ENCODE results near the gene TEX51.

Gene TEX51

DNA sequence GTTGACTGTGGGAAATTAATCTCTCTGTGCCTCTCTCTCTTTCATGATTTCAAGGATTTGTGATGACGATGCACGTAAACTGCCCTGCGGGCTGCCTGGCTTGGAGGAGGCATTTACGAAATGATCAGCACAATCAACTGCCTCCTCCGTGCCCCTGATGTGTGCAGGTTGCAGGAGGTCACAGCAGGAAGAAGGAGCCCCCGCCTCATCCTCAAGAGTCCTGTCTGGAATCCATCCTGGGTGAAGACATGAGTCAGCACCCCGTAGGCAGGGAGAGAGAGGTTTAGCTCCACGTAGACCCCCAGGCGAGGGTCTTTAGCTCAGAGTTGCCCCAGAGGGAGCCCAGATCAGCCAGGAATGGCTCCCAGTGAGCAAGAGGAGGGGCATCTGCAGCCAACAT is 17.1 kb upstream of the TEX51 start:
- no peak overlapping the region for H2AFZ ChIP-seq (ENCODE audit: low read depth, low read length, severe bottlenecking)
- no peaks in the 10 kb centered on the region for H3K27me3 ChIP-seq (ENCODE audit: low read length)
- no peaks in the 10 kb centered on the region for H3K9me2 ChIP-seq (replicated peaks; ENCODE audit: insufficient read depth, low read length)
- H3K4me3 ChIP-seq (ENCODE audit: insufficient read depth, low read length, poor library complexity, severe bottlenecking), result no peak overlapping the region
- no peaks in the 10 kb centered on the region for H4K20me1 ChIP-seq (ENCODE audit: low read depth, low read length)
- H3F3A ChIP-seq (ENCODE audit: insufficient read depth), result no peaks in the 10 kb centered on the region
- H3K36me3 ChIP-seq (ENCODE audit: low read length), result no peaks in the 10 kb centered on the region
- H3K4me2 ChIP-seq (ENCODE audit: low read depth, low read length, poor library complexity, severe bottlenecking), result no peak overlapping the region
- H3K9ac ChIP-seq (ENCODE audit: low read length), result no peak overlapping the region
- TF ChIP-seq, protein P1, sequence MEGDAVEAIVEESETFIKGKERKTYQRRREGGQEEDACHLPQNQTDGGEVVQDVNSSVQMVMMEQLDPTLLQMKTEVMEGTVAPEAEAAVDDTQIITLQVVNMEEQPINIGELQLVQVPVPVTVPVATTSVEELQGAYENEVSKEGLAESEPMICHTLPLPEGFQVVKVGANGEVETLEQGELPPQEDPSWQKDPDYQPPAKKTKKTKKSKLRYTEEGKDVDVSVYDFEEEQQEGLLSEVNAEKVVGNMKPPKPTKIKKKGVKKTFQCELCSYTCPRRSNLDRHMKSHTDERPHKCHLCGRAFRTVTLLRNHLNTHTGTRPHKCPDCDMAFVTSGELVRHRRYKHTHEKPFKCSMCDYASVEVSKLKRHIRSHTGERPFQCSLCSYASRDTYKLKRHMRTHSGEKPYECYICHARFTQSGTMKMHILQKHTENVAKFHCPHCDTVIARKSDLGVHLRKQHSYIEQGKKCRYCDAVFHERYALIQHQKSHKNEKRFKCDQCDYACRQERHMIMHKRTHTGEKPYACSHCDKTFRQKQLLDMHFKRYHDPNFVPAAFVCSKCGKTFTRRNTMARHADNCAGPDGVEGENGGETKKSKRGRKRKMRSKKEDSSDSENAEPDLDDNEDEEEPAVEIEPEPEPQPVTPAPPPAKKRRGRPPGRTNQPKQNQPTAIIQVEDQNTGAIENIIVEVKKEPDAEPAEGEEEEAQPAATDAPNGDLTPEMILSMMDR (IDR thresholded peaks at IDR 0.05; ENCODE audit: insufficient read depth, low read length, poor library complexity, severe bottlenecking), result no peak
- no peak for TF ChIP-seq EZH2phosphoT487 (conservative IDR thresholded peaks at IDR 0.05; ENCODE audit: low read length)
- H3K9me3 ChIP-seq (ENCODE audit: insufficient read depth, low read length), result no peaks in the 10 kb centered on the region
- no peaks in the 10 kb centered on the region for H3K79me2 ChIP-seq (ENCODE audit: insufficient read depth, low read length)
- no peak overlapping the region for H3K27ac ChIP-seq (ENCODE audit: low read depth, low read length)

GRCh38 chr2:126882181-126882580 is 16.5 kb upstream of the TEX51 start:
- no peak for TF ChIP-seq EZH2phosphoT487 (conservative IDR thresholded peaks at IDR 0.05; ENCODE audit: low read length)
- TF ChIP-seq, protein P1 (IDR thresholded peaks at IDR 0.05; ENCODE audit: insufficient read depth, low read length, poor library complexity, severe bottlenecking), result no peak
- H3K36me3 ChIP-seq (ENCODE audit: low read length), result no peaks in the 10 kb centered on the region
- H3K4me2 ChIP-seq (ENCODE audit: low read depth, low read length, poor library complexity, severe bottlenecking), result no peak overlapping the region
- no peak overlapping the region for H3K9ac ChIP-seq (ENCODE audit: low read length)
- H3K79me2 ChIP-seq (ENCODE audit: insufficient read depth, low read length), result no peaks in the 10 kb centered on the region
- no peaks in the 10 kb centered on the region for H3F3A ChIP-seq (ENCODE audit: insufficient read depth)
- no peak overlapping the region for H3K27ac ChIP-seq (ENCODE audit: low read depth, low read length)
- no peak overlapping the region for H3K4me3 ChIP-seq (ENCODE audit: insufficient read depth, low read length, poor library complexity, severe bottlenecking)
- H3K27me3 ChIP-seq (ENCODE audit: low read length), result no peaks in the 10 kb centered on the region
- H3K9me2 ChIP-seq (replicated peaks; ENCODE audit: insufficient read depth, low read length), result no peaks in the 10 kb centered on the region
- no peaks in the 10 kb centered on the region for H4K20me1 ChIP-seq (ENCODE audit: low read depth, low read length)
- H3K9me3 ChIP-seq (ENCODE audit: insufficient read depth, low read length), result no peaks in the 10 kb centered on the region
- no peak overlapping the region for H2AFZ ChIP-seq (ENCODE audit: low read depth, low read length, severe bottlenecking)

DNA sequence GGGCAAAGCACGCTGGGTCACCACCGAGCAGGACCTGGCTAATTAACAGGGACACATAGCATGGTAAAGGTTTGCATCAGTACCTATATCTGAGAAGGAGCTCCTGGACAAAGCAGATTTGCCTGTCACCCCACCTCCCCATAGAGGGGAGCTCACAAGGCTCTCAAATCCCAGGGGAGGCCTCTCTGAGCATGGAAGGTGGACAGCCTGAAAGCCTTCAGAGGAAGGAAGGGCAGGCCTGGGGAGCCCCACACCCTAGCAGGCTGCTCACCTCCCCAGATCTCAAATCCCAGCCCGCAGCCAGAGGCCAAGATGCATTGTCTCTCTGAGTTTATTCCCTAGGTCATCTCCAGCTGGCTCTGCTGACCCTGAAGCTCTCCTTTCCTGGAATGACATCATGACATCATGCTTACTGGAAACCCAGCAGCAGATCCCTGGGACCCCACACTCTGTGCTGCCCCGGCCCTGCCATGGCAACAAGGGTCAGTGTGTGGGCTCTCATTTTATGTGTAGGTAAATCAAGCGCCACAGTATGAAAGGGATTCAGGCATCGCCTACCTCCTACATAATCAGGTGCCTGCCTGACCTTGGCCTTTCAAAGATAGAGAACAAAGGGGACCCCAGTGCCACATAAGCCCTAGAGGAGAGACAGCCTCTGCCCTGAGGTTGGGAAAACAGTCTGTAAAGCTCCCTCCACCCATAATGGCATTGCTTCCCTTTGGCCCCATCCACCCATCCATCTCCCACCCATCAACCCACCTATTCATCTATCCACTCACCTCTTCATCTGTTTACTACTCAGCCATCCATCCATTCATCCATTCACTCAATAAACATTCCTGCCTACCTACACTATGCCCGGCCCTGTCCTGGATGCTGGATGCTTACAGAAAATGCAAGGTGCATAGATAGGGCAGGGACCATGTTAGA is 15.7 kb upstream of the TEX51 start:
- Histone ChIP-seq H3K36me3 (ENCODE audit: low read length) (no peaks in the 10 kb centered on the region), H4K20me1 (ENCODE audit: low read depth, low read length) (no peaks in the 10 kb centered on the region), H3K27ac (ENCODE audit: low read depth, low read length) (no peak overlapping the region), H3K27me3 (ENCODE audit: low read length) (no peaks in the 10 kb centered on the region), H3K9me2 (replicated peaks; ENCODE audit: insufficient read depth, low read length) (no peaks in the 10 kb centered on the region), H2AFZ (ENCODE audit: low read depth, low read length, severe bottlenecking) (no peak overlapping the region), H3K9me3 (ENCODE audit: insufficient read depth, low read length) (no peaks in the 10 kb centered on the region), H3K79me2 (ENCODE audit: insufficient read depth, low read length) (no peaks in the 10 kb centered on the region), H3K9ac (ENCODE audit: low read length) (no peak overlapping the region), H3K4me3 (ENCODE audit: insufficient read depth, low read length, poor library complexity, severe bottlenecking) (no peak overlapping the region), H3K4me2 (ENCODE audit: low read depth, low read length, poor library complexity, severe bottlenecking) (no peak overlapping the region), H3F3A (ENCODE audit: insufficient read depth) (no peaks in the 10 kb centered on the region)
- TF ChIP-seq EZH2phosphoT487 (conservative IDR thresholded peaks at IDR 0.05; ENCODE audit: low read length), result no peak
- TF ChIP-seq, protein P1 (IDR thresholded peaks at IDR 0.05; ENCODE audit: insufficient read depth, low read length, poor library complexity, severe bottlenecking), result no peak

Data from SU-DHL-6 (cell line).